K562 treated with DMSO at 1 percent for 12 hours (cell line): ENCODE data around the gene TMEM114. TPM values are rescaled to one million over a fixed set of nuclear protein-coding genes. Genes with fewer than 3 reads are reported as not detected.

ENCODE experiments used
- total RNA-seq: library from RNA; unstranded; fragments of 300-600 nt; gene quantifications from 2 replicates; pipeline ENCODE4 v1.2.3, GENCODE V29; 2022; ENCODE audit not compliant: insufficient read depth

The TMEM114 gene
- not detected in 2 replicates for total RNA-seq

DNA sequence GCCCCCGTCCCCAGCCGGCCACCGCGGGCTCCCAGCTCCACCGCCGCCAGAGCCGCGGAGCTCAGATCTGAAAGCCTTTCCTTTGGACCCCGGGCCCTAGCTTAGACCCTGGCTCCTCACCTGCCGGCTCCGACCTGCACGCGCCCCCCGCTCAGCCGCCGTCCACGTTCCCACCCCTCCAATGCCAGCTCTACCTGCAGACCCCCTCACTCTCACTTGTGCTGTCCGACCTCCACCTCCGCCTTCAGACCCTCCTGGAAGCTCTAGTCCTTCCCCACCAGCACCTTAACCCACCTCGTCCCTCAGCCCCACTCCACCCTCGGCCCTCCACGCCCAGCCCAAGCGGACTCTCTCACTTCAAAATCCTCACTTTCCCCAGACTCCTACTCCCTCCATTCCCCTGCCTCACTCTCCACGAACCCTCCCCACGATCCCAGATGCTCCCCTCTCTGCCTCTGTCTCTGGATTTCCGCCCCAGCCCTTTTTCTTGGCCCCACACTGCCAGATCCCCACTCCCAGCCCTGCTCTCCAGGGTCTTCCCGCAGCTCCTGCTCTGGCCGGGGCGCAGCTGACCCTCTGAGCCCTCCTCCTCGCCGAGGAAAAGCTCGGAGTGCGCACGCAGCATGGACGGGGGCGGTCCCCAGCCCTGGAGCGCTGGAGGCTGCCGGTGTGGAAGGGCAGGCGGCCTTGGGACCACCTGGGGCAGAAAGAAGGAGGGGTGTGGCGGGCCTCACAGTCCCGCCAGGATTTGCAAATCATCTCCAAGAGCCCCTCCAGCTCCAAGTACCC, at the start of gene TMEM114:
TSS of gene TMEM114 (minus strand) at position 612 of the 789 bp plus-strand sequence. CDS start 673 bp downstream, outside the sequence.

DNA sequence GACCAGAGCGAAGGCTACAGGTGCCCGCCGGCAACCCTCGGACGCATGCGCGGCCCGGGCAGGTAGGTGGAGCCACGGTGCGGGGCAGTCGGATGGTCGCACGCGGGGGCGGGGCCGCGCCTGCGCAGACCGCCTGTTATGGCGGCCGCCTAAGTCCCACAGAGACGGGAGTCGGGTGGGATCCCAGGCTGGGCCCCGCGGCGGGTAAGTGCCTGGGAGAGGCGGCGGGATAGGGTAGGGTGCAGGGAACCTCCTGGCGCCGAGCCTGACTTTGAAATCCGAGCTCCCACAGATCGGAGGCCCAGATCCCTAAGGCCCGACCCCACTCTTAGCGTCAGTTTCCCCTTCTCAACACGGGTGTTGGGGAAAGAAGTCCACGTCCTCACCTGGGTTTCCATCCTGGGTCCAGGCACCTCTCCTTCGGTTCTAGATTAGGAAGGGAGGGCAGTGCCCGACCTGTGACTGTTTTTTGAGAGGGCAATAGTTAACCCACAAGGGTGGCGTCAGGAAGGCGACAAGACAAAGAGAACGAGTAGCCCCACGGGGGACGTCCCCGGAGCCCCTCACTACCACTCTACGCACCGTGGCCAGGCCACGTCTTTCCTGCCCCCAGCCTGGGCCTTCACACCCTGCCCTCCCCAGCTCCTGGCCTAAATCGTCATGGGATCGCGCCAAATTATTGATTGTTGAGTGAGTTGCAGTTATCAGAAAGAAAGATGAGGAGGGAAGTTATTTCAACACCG, 31.4 kb upstream of the TMEM114 start, which contains the start of gene METTL22:
TSS of gene METTL22 (plus strand) at position 127 of the 743 bp plus-strand sequence. CDS start 3,968 bp downstream, outside the sequence.

Other genes starting within 250 kb of the TMEM114 start
- gene METTL22, start 31.2 kb upstream of the TMEM114 start, total RNA-seq, result 18.0 and 28.2 TPM in 2 replicates
- gene ABAT, start 84.1 kb upstream of the TMEM114 start, total RNA-seq, result 0.85 TPM in 1 of 2 replicates, not detected in the other
- gene TMEM186, start 207.1 kb upstream of the TMEM114 start, total RNA-seq, result 9.9 and 13.3 TPM in 2 replicates
- 9.5 and 10.4 TPM in 2 replicates for gene PMM2, start 207.3 kb upstream of the TMEM114 start, total RNA-seq